GM19455 (cell line): ENCODE data around the gene NINJ2.

Experiments used
- ATAC-seq: cut with Tn5 transposase; IDR thresholded peaks from one replicate; pipeline ENCODE4 v1.9.1; 2021; ENCODE audit not compliant: unreplicated experiment

NINJ2 gene

DNA sequence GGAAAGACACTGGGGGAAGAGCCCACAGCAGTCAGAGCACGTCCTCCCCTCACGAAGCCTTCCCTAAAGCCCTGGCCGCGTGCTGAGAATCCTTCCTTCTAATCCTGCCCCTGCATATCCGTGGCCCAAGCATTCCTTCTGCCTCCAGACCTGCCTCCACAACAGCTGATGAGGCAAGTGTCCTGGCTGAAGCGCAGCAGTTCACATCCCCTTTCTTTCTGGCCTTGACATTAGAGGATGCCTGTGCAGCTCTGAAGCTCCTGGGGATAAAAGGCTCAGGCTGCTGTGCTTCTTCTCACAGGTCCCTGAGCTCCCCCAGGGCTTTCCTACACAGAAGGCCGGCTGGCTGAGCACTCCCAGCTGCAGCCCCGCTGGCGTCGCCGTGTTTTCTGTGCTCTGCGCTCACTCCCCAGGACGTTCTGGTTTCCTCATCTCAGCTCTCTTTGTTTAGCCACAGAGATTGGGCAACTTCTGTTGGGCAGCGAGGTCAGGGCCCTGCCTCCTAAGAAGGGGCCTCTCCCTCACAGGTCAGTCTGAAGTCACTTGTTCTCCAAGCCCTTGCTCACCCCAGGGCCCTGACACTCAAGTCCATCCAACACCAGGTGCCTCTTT is 45.8 kb downstream of the NINJ2 start:
- ATAC-seq, result no peak

GRCh38 chr12:615620-616019 is 47.6 kb downstream of the NINJ2 start:
- ATAC-seq, result no peak

DNA sequence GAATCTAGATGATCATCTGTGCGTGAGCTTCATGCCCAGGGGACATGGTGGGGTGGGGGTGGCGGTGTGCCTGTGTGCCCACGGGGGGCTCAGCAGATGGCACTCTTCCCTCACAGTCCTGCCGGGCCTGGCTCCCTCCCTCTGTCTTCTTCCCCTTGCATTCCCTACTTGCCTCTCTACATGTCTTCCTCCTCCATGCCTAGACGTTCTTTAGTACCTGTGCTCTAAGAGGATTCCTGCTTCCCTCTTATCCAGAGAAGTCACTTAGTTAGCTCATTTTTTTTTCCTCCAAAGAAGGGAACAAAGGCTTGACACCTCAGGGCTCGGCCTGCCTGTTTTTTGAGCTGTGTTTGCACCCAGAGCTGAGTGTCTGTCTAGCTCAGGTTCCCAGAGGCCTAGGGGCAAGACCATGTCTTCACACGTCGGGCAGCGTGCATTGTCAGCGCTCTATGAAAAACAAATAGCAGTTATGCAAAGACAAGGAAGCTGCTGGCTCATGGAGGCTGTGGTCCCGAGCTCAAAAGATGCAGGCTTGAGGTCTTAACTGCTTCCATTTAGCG is 48.8 kb downstream of the NINJ2 start:
- ATAC-seq, result no peak

DNA sequence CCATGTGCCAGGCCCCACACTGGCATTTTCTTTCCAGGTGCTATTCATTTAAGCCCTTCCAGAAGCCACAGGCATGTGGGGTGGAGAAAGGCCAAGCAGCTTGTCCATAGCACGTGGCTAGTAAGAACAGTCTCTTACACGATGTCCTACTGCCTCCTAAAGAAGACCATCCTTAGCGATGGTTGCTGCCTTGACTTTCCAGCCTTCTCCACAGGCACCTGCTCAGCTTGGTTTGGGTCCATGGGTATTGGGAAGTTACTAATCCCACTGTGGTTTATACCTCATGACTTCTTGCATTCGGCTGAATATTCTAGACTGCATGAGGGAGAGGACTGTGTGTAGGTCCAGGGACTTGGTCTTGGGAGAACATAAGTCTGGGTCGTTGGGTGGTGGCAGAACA is 49.2 kb downstream of the NINJ2 start:
- no peak for ATAC-seq

GRCh38 chr12:612886-613285 is 50.4 kb downstream of the NINJ2 start:
- no peak for ATAC-seq

GRCh38 chr12:612293-612692 is 51.0 kb downstream of the NINJ2 start:
- no peak for ATAC-seq

GRCh38 chr12:611721-612120 is 51.5 kb downstream of the NINJ2 start:
- ATAC-seq, result no peak

GRCh38 chr12:608921-609320 is 54.3 kb downstream of the NINJ2 start:
- no peak for ATAC-seq

GRCh38 chr12:608413-608812 is 54.8 kb downstream of the NINJ2 start:
- no peak for ATAC-seq

DNA sequence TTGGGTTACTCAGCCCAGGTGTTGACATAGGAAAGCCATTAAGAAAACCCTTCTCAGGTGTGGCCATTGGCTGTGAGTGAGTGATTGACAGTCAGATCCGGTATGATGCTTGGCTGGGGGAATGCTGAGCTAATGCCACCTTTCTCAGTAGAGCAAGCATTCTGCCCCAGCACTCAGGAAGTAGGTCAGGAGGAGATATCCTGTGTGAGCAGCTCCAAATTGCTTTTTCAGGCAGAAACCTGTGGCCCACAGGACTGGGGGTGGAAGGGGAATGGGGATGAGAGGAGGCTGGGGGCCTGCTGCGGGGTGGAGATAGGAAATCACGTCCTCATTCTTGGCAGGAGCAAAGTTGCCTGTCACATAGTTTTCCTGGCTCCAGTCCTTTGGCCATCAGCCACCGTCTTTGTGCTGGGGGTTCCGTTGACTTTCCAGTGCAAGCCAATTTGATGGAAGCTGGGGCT is 55.7 kb downstream of the NINJ2 start:
- ATAC-seq, result no peak

DNA sequence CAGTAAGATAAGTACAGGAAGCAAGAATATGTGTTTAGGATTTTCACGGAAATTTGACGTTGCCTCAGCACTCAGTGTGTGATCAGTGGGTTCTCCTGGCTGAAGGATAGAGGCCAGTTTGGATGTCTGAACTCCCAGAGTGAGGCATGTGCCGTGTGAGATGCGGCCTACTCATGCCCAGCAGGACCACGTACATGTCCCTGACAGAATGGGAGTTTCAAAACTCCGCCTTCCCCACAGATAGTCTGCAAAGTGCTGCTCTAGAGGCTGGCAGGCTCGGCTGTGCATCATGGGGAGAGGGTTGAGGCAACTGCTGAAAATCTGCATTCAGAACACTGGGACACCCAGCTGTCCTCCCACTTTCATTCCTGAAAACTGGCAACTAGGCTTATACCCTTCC is 58.3 kb downstream of the NINJ2 start:
- ATAC-seq, result no peak

DNA sequence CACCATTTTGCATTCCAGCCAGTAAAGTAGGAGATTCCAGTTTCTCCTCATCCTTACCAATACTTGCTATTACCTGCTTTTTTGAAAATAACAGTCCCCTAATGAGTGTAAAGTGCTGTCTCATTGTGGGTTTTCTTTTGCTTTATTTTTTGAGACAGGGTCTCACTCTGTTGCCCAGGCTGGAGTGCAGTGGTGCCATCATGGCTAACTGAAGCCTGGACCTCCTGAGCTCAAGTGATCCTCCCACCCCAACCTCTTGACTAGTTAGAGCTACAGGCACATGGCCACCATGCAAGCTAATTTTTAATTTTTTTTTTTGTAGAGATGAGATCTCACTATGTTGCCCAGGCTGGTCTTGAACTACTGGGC is 60.6 kb downstream of the NINJ2 start:
- no peak for ATAC-seq

- ATAC-seq, result no peak
These were observed 61.1 kb downstream of the NINJ2 start for GRCh38 chr12:601976-602699.

DNA sequence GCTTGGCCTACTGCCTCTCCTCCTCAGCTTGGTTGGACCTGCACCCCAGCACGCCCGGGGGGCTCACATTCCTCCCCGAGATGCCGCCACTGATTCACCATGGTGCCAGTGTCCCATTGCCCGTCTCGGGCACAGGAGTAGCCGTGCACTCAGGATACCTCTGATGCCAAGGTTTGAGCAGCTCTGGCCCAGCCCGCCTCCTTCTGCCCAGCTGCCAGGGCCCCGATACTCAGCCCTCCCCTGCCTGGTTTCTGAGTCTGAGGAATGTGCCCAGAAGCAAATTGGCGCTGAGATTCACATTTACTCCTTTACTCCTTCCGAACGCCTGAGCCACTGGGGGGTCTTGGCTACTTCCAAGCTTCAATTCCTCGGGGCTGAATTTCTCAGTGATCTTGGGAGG is 63.5 kb downstream of the NINJ2 start:
- ATAC-seq, result no peak

DNA sequence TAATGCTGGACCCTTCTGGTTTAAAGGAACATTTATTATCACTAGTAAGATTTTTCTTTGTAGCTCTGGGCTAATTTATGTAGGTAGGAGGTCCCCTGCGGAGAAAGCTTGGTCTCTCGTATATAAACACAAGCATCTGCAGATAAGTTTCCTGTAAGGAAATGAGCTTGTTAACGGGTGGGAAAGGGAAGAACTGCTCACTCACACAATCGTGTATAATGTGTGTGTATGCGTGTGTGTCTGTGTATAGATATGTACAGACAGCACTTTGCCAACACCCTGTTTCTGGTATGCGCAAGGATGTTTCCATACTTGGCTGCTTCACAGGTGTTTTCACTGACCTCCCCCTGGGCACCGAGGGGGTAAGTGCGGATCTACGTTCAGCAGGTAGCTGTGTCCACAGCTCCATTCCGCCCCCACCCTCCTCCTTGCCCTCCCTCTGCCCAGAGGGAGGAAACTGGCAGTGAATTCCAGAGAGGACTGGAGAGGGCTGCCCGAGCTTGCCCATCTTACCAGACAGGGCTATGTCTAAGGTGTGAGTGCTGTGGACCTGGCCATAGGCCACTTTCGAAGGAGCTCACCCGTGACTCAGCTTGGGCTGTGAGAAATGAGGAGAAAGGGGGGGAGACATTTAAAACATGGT is 65.2 kb downstream of the NINJ2 start:
- ATAC-seq, result no peak

GRCh38 chr12:593396-594270 is 69.6 kb downstream of the NINJ2 start:
- ATAC-seq, result no peak

DNA sequence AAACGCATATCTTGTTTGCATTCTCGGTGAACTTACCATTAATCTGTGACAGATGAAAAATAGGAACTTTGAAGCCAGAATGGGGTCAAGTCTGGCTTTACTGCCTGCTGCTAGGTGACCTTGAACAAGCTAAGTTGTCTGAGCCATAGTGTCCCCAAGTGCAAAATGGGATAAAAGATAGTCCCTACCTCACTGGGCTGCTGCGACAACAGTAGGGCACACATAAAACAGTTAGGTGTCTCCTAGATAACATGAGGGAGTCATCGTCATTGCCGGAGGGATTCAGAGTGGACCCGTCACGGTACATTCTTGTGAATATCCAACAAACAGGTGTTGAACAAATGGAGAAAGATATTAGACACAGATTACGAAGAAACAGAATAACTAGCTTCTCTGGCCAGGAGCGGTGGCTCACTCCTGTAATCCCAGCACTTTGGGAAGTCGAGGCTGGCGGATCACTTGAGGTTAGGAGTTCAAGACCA is 71.2 kb downstream of the NINJ2 start:
- no peak for ATAC-seq

GRCh38 chr12:591167-592023 is 71.8 kb downstream of the NINJ2 start:
- ATAC-seq, result no peak

- ATAC-seq, result no peak
These were observed 73.0 kb downstream of the NINJ2 start for GRCh38 chr12:590206-590750.

- ATAC-seq, result no peak
These were observed 74.6 kb downstream of the NINJ2 start for GRCh38 chr12:588646-589045.
